Erythroblast (primary cell): Measurements from ENCODE around the gene OAS3.

Experiments used
- GATA1 ChIP-seq: IDR thresholded peaks from 2 replicates; pipeline ENCODE4 v1.6.1; 2011; ENCODE audit warnings: low read depth, mild to moderate bottlenecking, control low read depth, low read length, moderate library complexity
- POLR2A ChIP-seq: IDR thresholded peaks from 2 replicates; pipeline ENCODE4 v1.6.1; 2011; ENCODE audit warnings: mild to moderate bottlenecking, low read length

GRCh38 chr12:112985642-112986290, 47.5 kb downstream of the OAS3 start:
- TF ChIP-seq POLR2A (no peak), GATA1 (no peak)
